HG03571 (cell line): Measurements from ENCODE around the gene ITGB2.

Source experiments
- ATAC-seq: cut with Tn5 transposase; IDR thresholded peaks from one replicate; pipeline ENCODE4 v1.9.1; 2021; ENCODE audit not compliant: unreplicated experiment

The ITGB2 gene

DNA sequence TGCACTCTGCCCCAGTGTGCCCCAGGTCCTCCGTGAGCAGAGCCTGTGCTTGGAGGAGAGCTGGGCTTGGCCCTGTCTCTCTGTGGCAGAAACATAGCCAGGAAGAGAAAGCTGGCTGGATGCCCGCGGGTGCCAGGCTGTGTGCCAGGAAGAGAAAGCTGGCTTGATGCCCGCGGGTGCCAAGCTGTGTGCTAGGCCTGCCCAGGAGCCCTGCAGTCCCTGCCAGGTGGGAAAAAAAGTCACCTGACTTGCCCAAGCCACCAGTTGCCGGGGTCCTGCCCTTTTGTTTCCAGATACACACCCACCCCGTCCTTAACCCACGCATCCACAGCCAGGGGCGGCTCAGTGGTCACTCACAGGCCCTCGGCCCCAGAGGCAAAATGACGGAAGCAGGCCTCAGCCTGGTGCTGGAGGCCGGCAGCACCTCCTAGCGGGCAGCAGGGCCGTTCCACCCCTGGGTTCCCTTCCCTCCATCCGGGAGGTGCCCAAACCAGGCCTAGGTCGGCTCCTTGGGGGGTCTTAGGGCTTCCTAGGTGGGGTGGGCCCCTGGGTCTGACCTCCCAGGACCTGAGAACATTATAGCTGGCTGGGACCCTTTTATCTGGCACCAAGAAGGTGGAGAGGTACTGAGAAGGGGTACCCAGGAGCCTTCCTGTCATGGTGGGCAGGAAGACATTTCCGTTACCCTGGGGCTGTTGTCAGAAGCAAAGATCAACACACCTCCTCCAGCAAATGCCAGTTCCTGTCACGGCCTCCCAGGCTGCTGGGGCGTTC lies 9.1 kb downstream of the ITGB2 start:
- no peak for ATAC-seq

DNA sequence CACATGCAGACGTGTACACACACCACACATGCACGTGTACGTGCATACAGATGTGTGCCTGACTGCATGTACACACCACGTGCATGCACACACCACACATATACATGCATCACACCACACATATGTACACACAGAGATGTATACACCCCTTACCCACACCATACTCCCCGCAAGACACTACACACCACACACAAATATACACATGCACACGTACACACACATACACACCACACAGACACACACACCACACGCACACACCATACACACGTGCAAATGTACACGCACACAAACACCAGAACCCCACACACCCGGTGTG lies 9.7 kb downstream of the ITGB2 start:
- no peak for ATAC-seq

- no peak for ATAC-seq
Measured at GRCh38 chr21:44910229-44911067, 10.3 kb downstream of the ITGB2 start.

DNA sequence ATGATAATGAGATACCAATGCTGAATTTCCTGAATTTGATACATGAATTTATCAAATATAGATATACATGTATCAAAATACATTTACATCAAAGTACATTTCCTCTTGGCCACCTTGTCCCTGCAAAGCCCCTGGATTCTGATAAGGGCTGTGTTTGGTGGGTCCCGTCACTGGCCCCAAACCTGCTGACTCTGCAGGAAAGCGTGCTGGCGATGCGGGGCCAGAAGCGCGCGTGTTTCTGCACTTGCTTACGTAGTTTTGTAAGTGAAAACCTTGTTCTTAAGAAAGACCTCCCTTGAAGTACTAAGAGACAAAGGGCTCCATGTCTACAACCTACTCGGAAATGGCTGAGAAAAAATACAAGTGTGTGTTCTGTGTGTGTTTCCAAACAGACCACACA lies 11.0 kb downstream of the ITGB2 start:
- no peak for ATAC-seq

DNA sequence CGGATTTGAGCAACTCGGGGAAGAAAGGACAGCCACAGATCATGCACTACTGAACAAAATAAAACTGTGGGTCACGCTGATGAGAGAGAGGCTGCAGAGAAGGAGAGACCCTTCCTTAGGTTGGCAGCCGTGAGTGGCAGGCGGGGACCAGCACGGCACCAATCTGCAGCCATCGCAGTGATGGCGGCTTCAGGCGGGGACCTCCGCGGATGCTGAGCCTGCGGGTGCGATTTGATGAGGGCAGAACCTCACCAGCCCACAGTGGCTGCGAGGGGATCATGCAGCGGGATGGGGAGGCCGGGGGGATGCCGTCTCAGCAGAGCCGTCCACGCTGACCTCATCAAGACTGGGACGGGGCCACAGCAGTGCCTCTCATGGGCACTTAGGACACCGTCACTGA lies 11.8 kb downstream of the ITGB2 start:
- ATAC-seq: no peak

GRCh38 chr21:44907966-44908895 lies 12.5 kb downstream of the ITGB2 start:
- ATAC-seq: no peak

DNA sequence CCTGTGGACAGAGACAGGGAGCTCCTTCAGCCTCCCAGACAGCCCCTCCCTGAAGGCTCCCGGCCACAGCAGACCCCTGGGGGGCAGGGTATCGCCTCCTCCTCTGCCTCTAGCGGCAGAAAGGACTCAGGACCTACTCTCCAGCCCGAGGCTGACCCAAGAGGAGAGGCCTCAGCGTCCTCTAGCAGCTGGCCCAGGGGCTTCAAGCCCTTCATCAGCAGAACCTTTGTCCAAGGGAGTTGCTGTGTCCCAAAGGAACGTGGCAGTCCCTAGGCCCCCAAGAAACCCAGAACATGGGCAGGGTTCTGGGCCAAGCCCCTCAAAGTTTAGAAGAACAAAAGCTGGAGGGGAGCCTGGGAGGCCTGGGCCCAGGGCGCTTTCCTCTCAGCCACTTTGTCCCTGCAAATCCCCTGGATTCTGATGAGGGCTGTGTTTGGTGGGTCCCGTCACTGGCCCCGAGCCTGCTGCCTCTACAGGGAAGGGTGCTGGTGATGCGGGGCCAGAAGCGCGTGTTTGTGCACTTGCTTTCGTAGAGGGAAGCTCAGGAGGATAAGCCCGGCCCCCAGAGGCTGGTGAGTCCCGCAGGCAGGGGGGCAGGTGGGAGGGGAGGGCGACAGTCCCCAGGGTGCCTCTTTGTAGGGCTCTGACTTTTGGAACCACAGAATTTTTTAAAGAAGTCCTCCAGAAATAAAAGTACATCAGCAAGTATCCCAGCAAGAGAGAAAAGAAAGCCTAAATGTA lies 13.3 kb downstream of the ITGB2 start:
- ATAC-seq: no peak

GRCh38 chr21:44905728-44906090 lies 15.0 kb downstream of the ITGB2 start:
- ATAC-seq: no peak

GRCh38 chr21:44905016-44905727 lies 15.5 kb downstream of the ITGB2 start:
- ATAC-seq: no peak

GRCh38 chr21:44904141-44904923 lies 16.4 kb downstream of the ITGB2 start:
- no peak for ATAC-seq

GRCh38 chr21:44903689-44904088 lies 17.0 kb downstream of the ITGB2 start:
- no peak for ATAC-seq

DNA sequence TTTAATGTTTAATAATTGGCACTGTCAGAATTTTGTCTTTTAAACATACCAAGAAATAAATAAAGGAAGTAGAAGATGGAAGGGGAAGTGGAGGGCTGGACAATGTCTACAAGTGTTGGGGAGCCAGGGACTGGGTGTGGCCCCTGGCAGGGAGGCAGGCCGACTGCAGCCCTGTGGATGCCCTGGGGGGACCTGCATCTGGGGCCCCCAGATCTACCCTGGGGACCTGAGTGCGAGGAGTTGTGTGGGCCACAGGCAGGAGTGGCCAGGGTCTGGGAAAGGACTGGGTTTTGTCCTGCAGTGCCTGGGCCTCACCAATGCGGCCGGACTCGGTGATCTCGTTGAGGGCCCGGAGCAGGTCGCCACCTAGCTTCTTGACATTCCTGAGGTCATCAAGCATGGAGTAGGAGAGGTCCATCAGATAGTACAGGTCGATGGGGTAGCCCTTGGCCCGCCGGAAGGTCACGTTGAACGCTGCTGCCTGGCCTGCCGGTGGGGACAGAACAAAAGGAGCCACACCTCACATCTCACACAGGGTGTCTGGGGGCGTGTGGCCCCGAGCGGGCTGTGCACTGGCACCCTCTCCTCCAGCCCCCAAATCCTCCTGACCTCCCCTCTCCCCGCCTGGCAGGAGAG lies 17.5 kb downstream of the ITGB2 start:
- ATAC-seq: no peak

DNA sequence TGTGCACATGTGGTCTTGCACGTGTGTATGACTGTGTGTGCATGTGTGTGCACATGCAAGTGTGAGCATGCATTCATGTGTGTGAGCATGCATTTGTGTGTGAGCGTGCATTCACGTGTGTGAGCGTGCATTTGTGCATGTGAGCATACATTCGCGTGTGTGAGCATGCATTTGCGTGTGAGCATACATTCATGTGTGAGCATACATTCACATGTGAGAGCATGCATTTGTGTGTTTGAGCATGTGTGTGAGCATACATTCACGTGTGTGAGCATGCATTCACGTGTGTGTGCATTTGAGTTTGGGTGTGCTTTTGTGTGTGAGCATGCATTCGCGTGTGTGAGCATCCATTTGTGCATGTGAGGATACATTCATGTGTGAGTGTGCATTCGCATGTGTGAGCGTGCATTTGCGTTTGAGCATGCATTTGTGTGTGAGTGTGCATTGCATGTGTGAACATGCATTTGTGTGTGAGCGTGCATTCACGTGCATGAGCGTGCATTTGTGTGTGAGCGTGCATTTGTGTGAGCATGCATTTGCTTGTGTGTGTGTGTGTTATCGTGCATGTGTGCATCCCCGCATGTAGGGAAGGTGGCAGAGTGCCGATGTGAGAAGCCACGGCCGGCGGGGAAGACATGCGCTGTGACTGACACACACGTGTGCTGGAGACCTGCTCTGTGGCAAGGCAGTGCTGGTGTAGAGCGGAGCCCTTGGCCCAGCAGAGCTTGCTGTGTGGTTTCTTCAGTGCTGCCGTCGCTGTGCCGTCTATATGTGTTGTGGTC lies 18.2 kb downstream of the ITGB2 start:
- ATAC-seq: no peak

GRCh38 chr21:44901391-44902074 lies 19.2 kb downstream of the ITGB2 start:
- no peak for ATAC-seq

GRCh38 chr21:44900559-44901251 lies 20.0 kb downstream of the ITGB2 start:
- no peak for ATAC-seq

GRCh38 chr21:44899768-44900558 lies 20.7 kb downstream of the ITGB2 start:
- no peak for ATAC-seq
